CD14-positive monocyte (primary cell): Measurements from ENCODE around the gene INTS2. TPM values are rescaled to one million over a fixed set of nuclear protein-coding genes. Genes with fewer than 3 reads are reported as not detected.

Experiments
- DNase-seq, 3 donors: peaks; one replicate each; pipeline ENCODE4 v3.0.0-alpha.2; 2011 to 2022
- H2AFZ ChIP-seq: 2 replicates; pipeline ENCODE4 v1.6.0; 2012; ENCODE audit warnings: mild to moderate bottlenecking, low read depth, low read length, inconsistent platforms; ENCODE audit not compliant: insufficient read depth, poor library complexity, severe bottlenecking
- H3K27ac ChIP-seq, 2 donors: 1 replicate in 1 of 2; 2 replicates in 1 of 2; pipeline ENCODE4 v1.5.1; 2012 to 2013; ENCODE audit warnings: low read length in 2 of 2, control low read depth in 1 of 2, inconsistent platforms in 1 of 2, low read depth in 1 of 2, mild to moderate bottlenecking in 1 of 2
- H3K27me3 ChIP-seq, 2 donors: one replicate each; pipeline versions ENCODE4 v1.6.0 to v1.6.1; 2011 to 2013; ENCODE audit warnings: low read length in 2 of 2; ENCODE audit not compliant: control insufficient read depth in 2 of 2, insufficient read depth in 2 of 2
- H3K36me3 ChIP-seq, 2 donors: replicated peaks in 1 of 2; 1 replicate in 1 of 2; 2 replicates in 1 of 2; pipeline versions ENCODE4 v1.5.1 to v1.6.1; 2012 to 2013; ENCODE audit warnings: low read length in 2 of 2, control low read depth in 1 of 2, inconsistent platforms in 1 of 2, mild to moderate bottlenecking in 1 of 2; ENCODE audit not compliant: insufficient read depth in 2 of 2, control insufficient read depth in 1 of 2
- H3K4me1 ChIP-seq, 2 donors: 1 replicate in 1 of 2; 2 replicates in 1 of 2; pipeline versions ENCODE4 v1.5.1 to v1.6.1; 2012 to 2013; ENCODE audit warnings: low read length in 2 of 2, control low read depth in 1 of 2, inconsistent platforms in 1 of 2, mild to moderate bottlenecking in 1 of 2, moderate library complexity in 1 of 2; ENCODE audit not compliant: insufficient read depth in 2 of 2, control insufficient read depth in 1 of 2
- H3K4me2 ChIP-seq: replicated peaks from 2 replicates; pipeline ENCODE3; 2012; ENCODE audit warnings: low read length, moderate library complexity, mild to moderate bottlenecking; ENCODE audit not compliant: poor library complexity, severe bottlenecking; ENCODE audit errors: extremely low read depth
- H3K4me3 ChIP-seq, 3 experiments: fragments of 200-600 bp in 1 of 3; sonication (generic) in 1 of 3; replicated peaks in 1 of 3; 1 replicate in 2 of 3; 2 replicates in 1 of 3; pipeline ENCODE4 v1.5.1; 2011 to 2013; ENCODE audit warnings: low read length in 3 of 3, mild to moderate bottlenecking in 3 of 3, control low read depth in 2 of 3, low read depth in 2 of 3, inconsistent platforms in 1 of 3, moderate library complexity in 1 of 3
- H3K79me2 ChIP-seq: 2 replicates; pipeline ENCODE4 v1.6.0; 2012; ENCODE audit warnings: mild to moderate bottlenecking, control low read depth, inconsistent platforms, low read length, moderate library complexity; ENCODE audit not compliant: insufficient read depth
- H3K9ac ChIP-seq: 2 replicates; pipeline ENCODE4 v1.6.0; 2017; ENCODE audit warnings: low read length, mild to moderate bottlenecking; ENCODE audit not compliant: insufficient read depth, poor library complexity, severe bottlenecking
- H3K9me3 ChIP-seq, 2 donors: replicated peaks in 1 of 2; 1 replicate in 1 of 2; 2 replicates in 1 of 2; pipeline versions ENCODE4 v1.5.1 to v1.6.1; 2012 to 2013; ENCODE audit warnings: low read length in 2 of 2, control low read depth in 1 of 2; ENCODE audit not compliant: control insufficient read depth in 1 of 2, insufficient read depth in 1 of 2
- H4K20me1 ChIP-seq: 2 replicates; pipeline ENCODE4 v1.6.0; 2012; ENCODE audit warnings: mild to moderate bottlenecking, low read length, control low read depth, moderate library complexity; ENCODE audit not compliant: insufficient read depth
- H3K27ac Mint-ChIP-seq, 7 donors: one replicate each; pipeline ENCODE4 v1.8.0; 2020; ENCODE audit warnings: mild to moderate bottlenecking in 7 of 7, mixed read lengths in 7 of 7, moderate library complexity in 6 of 7, inconsistent platforms in 2 of 7
- H3K27me3 Mint-ChIP-seq, 3 donors: one replicate each; pipeline ENCODE4 v1.8.0; 2021 to 2022; ENCODE audit warnings: low read depth in 3 of 3, mild to moderate bottlenecking in 3 of 3, mixed read lengths in 3 of 3, moderate library complexity in 3 of 3, inconsistent platforms in 1 of 3
- H3K36me3 Mint-ChIP-seq, 2 donors: one replicate each; pipeline ENCODE4 v1.8.0; 2020; ENCODE audit warnings: mixed read lengths in 2 of 2, inconsistent platforms in 1 of 2, mild to moderate bottlenecking in 1 of 2
- H3K4me1 Mint-ChIP-seq: one replicate; pipeline ENCODE4 v1.8.0; 2020; ENCODE audit warnings: mild to moderate bottlenecking, mixed read lengths
- H3K4me3 Mint-ChIP-seq, 2 donors: one replicate each; pipeline ENCODE4 v1.8.0; 2020; ENCODE audit warnings: mild to moderate bottlenecking in 2 of 2, mixed read lengths in 2 of 2, moderate library complexity in 1 of 2
- H3K9me3 Mint-ChIP-seq, 7 donors: one replicate each; pipeline ENCODE4 v1.8.0; 2020 to 2022; ENCODE audit warnings: mixed read lengths in 7 of 7, mild to moderate bottlenecking in 6 of 7, moderate library complexity in 6 of 7, inconsistent platforms in 2 of 7
- CTCF ChIP-seq: fragments of 200-600 bp; IDR thresholded peaks from one replicate; pipeline ENCODE4 v1.8.0; 2022; ENCODE audit warnings: antibody characterized with exemption, mild to moderate bottlenecking
- WGBS: methylation state at CpG from one replicate; pipeline ENCODE4 v1.1.5; 2013; ENCODE audit warnings: missing lambda C conversion rate; ENCODE audit not compliant: insufficient coverage; 5-methylcytosine and 5-hydroxymethylcytosine counted together
- intact Hi-C, 2 donors: fragments of 100-400 bp; cut with micrococcal nuclease; formaldehyde crosslinking; loops; one replicate each; pipeline versions ENCODE4 v1.15.0 to v1.15.1; 2023
- polyA plus RNA-seq, 3 donors: library from polyadenylated mRNA; depleted of rRNA in 1 of 3; unstranded in 2 of 3; stranded (reverse) in 1 of 3; fragments of 300-500 nt in 2 of 3; fragments of >200 nt in 1 of 3; fragmentation: Illumina TruSeq in 2 of 3; gene quantifications; 1 replicate in 2 of 3; 2 replicates in 1 of 3; pipeline ENCODE4 v1.2.3, GENCODE V29; 2012 to 2021

The INTS2 gene
- polyA plus RNA-seq, 3 donors = 2.2 to 2.9 (median 2.6) TPM

DNA sequence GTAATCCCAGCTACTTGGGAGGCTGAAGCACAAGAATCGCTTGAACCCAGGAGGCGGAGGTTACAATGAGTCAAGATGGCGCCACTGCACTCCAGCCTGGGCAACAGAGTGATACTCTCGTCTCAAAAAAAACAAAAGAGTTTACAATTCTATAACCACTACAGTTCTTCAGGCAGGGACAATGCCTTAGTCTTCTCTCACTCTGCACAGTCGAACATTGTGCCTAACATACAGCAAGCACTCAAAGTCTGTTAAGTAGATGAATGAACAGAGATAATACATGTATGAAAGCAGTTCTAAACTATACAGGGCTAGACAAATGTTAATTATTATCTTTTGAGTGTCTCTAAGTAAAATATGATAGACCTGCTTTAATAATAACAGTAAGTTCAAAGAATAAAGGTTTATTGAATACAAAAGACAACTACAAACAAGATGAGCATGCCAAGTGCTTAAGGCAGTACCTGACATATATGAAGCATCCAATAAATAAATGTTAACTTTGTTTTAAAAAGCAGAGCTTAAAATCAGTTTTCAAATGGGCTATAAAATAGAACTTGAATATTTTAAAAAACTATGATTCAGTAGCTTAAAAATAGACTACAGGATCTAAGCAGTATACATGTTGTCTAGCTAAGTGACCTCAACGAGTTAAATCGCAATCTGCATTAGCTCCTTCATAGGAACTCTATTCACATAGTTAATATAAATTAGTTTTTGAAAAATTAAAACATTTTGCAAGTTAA lies 19.3 kb downstream of the INTS2 start:
- no peaks in the 10 kb centered on the region for H3K9me3 ChIP-seq
- no peak overlapping the region for H3K4me3 ChIP-seq
- no peaks in the 10 kb centered on the region for H3K27me3 Mint-ChIP-seq
- H3K4me1 ChIP-seq = no peaks in the 10 kb centered on the region
- intact Hi-C loops = no loop called here
- H3K27me3 ChIP-seq = no peaks in the 10 kb centered on the region
- no peak overlapping the region for H3K27ac Mint-ChIP-seq
- peaks cover 70 to 80% of the 10 kb centered on the region in 2 donors for H3K36me3 ChIP-seq
- peaks cover 53 to 79% of the 10 kb centered on the region in 2 donors for H3K36me3 Mint-ChIP-seq
- H3K9me3 Mint-ChIP-seq = no peaks in the 10 kb centered on the region
- no peaks in the 10 kb centered on the region for H3K4me1 Mint-ChIP-seq
- no peaks in the 10 kb centered on the region for H4K20me1 ChIP-seq
- H3K27ac ChIP-seq = no peak overlapping the region
- H3K4me3 Mint-ChIP-seq = no peak overlapping the region
- H2AFZ ChIP-seq = no peak overlapping the region
- 100% methylated on average over 2 of the region's 7 CpGs for WGBS
- H3K9ac ChIP-seq = no peak overlapping the region
- no peak for TF ChIP-seq CTCF
- H3K4me2 ChIP-seq = no peak overlapping the region
- H3K79me2 ChIP-seq = no peaks in the 10 kb centered on the region
- DNase-seq = no peak

GRCh38 chr17:61907361-61907760 lies 20.4 kb downstream of the INTS2 start:
- H3K4me3 Mint-ChIP-seq = no peak overlapping the region

More at GRCh38 chr17:61907361-61907760, 20.4 kb downstream of the INTS2 start:
- H3K9ac ChIP-seq = no peak overlapping the region
- no peak for DNase-seq
- WGBS = 100% methylated on average over 2 of the region's 5 CpGs
- Mint-ChIP-seq H3K9me3 (no peaks in the 10 kb centered on the region), H3K36me3 (peaks cover 60 to 82% of the 10 kb centered on the region in 2 donors), H3K27ac (peak overlapping the region in 1 of 7 donors; percentile 71), H3K4me1 (no peaks in the 10 kb centered on the region), H3K27me3 (no peaks in the 10 kb centered on the region)
- peaks cover 73 to 90% of the 10 kb centered on the region in 2 donors for H3K36me3 ChIP-seq
- H3K27ac ChIP-seq = no peak overlapping the region
- no peaks in the 10 kb centered on the region for H3K79me2 ChIP-seq
- no peaks in the 10 kb centered on the region for H3K27me3 ChIP-seq
- H3K9me3 ChIP-seq = no peaks in the 10 kb centered on the region
- H3K4me2 ChIP-seq = no peak overlapping the region
- H3K4me3 ChIP-seq = no peak overlapping the region
- no peak for TF ChIP-seq CTCF
- intact Hi-C loops = no loop called here
- H3K4me1 ChIP-seq = no peaks in the 10 kb centered on the region
- H4K20me1 ChIP-seq = no peaks in the 10 kb centered on the region
- H2AFZ ChIP-seq = no peak overlapping the region
